Fibroblast of skin of left biceps (primary cell): Measurements from ENCODE around the gene CFAP410.

Experiments used
- DNase-seq, 2 experiments: peaks; one replicate each; pipeline ENCODE4 v3.0.0-alpha.2; 2013; ENCODE audit warnings: low read depth in 2 of 2

The CFAP410 gene

DNA sequence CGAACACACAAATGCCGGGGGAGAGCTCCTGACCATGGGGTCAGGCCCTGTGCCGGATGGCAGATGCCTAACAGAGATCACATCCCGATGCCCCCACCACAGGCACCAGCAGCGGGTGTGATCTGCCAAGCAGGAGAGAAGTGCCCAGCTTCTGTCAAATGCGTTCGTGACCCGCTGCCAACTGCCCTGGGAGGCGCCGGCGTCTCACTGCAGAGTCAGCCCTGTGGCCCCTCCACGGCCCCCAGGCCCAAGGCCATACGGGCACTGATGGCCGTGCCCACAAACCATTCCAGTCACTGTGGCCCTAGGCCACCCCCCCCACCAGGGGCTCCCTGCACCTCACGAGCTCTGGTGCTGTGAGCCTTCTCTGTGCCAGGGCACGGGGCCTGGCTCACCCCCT is 8.0 kb downstream of the CFAP410 start:
- no peak for DNase-seq

DNA sequence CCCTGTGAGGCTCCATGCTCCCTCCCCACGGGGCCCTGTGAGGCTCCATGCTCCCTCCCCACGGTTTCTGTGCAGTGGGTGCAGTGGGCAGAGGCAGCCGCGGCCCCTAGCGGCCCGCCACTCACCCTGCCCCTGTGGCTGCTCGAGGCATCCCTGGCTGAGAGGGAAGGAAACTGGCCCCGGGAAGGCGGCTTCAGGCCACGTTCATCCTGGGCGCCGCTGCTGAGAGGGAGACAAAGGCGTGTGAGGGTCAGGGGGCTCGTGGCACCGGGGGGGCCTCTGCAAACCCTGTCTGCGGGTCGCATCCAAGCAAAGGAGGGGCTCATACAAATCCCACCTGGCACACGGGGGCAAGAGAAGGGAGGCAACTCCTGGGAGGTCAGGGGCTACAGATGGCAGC is 8.5 kb downstream of the CFAP410 start:
- no peak for DNase-seq

DNA sequence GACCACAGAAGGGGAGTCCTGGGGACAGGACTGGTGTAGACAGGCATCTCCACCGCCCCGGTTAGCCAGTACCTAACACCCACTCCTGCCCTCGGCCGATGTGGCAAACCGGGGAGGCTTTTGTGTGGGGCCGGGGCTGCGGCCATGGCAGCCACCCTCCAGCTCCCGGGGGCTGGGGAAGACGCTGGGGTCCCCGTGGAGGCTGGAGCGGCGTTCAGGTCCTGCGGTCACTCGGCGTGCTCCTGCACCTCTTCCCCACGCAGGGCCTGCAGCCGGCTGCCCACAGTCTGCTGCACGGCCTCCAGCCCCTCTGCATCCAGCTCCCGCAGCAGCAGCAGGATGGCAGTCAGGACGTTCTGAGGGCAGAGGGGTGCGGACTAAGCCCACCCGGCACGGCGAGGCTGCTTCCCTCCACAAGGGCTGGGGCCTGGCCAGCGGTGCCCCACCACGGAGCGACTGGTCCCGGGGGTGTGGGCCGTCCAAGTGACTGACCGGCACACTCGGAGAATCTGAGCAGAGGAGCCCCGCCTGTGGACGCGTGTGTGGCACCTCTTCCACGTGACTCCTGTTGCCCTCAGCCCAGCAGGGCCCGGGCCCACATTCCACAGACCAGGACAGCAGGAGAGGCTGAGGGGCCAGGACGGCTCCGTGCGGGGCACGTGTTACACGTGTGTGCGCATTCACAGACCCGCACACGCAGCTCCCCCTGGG is 9.1 kb downstream of the CFAP410 start:
- no peak for DNase-seq

DNA sequence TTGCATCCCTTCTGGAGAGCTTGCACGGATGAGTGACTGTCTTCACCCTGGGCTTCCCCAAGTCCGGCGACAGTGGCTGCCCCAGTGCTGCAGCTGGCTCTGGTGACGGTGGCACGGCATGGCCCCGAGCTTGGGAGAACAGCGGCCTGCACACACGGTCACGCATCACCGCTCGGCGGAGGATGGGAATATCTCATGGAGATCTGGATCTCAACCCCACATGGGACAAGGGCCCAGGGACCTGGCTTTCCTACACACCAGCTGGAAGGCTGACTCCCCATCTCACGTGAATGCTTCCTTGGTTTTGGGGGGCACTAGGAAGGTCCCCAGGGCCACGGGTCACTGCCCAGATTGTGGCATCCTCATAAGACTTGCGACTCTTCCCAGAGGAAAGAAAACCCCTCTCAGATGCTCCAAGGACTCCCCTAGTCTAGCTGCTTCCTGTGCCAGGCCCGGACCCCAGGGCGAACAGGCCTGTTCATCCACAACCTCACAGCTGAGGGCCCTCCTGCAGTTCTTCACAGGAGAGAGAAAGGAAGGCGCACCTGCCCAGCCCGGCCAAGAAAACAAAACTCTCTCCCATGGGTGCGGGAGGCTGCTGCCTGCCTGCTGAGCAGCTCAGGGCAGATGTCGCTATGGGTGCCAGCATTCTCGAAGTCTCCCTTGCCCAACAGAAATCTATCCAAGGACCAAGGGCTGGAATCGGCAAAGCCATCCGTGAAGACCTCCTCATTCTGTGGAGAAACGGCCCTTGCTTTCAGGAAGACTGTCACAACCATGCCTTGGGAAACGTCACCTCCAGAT is 9.9 kb downstream of the CFAP410 start:
- no peak for DNase-seq

DNA sequence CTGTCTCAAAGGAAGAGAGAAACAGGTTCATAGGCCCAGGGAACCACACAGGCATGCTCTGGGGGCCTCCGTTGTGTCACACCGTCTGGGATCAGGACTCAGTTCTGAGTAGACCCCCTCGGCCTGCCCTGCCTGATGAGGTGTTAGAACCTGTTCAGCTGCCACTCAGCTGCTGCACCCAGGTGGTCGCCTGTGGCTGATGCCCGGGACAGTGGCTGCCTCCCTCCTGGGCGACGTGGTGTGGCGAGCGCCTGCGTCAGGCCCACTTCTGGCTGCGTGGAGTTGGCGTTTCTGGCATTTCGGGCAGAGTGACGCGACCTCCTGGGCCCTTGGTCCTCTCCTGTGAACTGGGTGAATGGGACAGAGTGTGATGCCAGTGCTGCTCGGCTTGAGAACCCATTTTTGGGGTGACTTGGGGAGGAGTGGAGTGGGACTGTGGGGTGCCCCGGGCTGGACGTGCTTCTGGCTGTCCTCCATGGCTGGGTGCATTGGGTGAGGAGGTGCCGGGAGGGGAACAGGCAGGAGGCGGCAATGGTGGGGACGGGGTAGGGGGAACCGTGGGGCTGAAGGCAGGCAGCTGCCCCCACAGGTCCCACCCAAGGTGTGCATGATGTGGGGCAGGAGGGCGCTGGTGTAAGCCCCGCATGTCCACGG is 10.8 kb downstream of the CFAP410 start:
- DNase-seq, result no peak

DNA sequence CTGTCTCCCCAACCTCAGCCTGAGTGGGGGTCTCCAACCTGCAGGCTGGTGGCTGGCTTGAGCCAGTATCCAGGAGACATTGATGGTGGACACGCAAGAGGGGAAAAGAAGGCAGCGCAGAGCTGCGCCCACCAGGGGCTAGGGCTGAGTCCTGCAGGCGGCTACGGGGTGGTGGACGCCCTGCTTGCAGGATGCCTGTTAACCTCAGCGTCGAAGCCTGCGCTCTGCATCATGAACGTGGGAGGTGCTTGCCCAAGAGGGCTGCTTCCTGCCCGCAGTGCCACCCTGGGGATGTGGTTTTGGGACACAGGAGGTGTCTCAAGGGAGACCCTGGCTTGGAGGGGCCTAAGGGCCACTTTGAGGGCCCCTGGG is 11.6 kb downstream of the CFAP410 start:
- no peak for DNase-seq

DNA sequence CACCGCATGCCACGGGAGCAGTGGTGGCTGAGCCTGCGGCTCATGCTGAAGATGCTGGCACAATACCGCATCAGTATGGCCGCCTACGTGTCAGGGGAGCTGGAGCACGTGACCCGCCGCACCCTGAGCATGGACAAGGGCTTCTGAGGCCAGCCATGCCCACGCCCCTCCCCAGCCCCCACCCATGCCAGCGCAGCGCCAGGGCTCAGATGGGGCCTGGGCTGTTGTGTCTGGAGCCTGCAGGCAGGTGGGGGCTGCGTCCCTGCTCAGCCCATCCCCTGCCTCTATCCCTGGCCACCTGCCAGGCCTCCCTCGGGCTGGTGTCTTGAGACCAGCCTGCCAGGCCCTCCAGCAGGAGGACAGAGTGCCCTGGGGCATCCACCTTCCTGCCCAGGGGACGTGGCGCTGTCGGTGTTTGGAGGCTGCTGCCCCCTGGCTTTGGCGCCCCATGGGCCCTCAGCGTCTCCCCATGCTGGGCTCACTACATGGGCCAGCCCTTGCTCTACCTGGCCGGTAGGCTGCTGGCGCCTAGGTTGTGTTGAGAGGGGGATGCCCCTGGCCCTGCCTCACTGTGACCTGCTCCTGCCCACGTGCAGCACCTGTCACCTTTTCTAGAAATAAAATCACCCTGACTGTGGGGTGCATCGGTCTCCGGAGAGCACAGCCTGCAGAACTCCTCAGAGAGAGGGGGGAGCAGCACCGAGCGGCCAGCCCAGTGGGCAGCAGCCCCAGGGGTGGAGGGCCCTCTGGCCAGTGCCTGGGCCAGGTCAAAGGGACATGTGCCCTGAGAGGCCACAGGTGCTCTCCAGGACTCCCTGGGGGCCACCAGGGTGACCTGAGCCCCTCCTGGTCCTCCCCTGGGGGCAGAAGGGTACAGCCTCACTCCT is 12.2 kb downstream of the CFAP410 start:
- no peak for DNase-seq

DNA sequence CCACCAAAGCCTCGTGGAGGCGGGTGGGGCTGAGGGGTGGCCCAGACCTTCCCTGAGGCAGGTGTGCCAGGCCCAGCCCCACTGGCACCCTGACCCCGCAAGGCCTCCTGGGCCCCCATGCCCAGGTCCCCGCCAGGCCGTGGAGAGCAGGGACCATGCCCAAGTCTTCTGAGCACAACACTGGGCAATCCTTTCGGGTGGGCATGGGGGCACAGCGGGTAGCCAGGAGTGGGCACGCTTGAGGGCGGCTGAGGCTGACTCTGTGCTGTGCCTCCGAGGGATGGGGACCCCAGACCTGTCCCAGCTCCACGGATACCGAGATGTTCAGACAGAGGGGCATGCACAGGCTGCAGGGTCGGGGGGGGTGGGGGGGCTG is 12.9 kb downstream of the CFAP410 start:
- no peak for DNase-seq

DNA sequence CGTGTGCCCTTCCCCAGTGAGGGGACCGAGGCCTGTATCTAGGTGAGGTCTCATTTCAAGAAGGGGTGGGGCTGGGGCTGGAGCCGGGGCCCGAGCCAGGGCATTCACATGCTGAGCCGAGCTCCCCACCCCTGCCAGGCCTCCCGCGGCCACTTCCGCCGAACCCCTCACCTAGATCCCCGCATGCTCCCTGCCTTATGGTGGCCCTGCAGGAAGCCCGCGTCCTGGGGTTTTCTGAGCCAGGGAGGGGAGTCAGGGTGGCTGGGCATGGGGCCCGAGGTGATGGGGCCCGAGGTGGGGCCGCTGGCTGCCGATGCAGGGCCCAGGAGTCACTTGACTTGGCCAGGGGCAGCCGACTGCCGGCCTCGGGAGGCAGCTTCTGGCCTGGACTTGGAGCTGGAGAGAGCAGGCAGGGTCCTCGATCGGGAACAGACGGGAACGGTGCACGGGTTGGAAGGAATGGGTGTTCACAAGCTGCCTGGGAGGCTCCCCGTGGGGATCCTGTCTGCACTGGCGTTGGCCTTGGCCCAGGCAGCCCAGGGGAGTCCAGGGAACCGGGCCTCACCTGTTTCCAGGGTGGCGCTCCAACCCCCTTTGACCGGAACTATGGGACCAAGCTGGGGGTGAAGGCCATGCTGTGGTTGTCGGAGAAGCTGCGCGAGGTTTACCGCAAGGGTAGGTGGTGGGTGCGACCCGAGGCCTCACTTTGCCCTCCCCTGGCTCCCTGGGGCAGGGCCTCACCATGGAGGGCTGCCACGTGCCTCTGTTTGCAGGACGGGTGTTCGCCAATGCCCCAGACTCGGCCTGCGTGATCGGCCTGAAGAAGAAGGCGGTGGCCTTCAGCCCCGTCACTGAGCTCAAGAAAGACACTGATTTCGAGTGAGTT is 13.6 kb downstream of the CFAP410 start:
- DNase-seq, result no peak

DNA sequence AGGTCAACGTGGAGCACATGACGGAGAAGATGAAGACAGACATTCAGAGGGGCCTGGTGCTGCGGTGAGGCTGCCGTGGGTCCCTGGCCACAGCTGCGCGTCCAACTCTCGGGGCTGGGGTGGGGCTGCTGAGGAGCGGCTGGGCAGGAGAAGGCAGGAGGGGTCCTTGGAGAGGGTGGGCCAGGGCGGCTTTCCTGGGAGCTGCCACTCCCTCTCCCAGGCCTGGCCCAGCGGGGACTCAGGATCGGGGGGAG is 14.4 kb downstream of the CFAP410 start:
- no peak for DNase-seq

DNA sequence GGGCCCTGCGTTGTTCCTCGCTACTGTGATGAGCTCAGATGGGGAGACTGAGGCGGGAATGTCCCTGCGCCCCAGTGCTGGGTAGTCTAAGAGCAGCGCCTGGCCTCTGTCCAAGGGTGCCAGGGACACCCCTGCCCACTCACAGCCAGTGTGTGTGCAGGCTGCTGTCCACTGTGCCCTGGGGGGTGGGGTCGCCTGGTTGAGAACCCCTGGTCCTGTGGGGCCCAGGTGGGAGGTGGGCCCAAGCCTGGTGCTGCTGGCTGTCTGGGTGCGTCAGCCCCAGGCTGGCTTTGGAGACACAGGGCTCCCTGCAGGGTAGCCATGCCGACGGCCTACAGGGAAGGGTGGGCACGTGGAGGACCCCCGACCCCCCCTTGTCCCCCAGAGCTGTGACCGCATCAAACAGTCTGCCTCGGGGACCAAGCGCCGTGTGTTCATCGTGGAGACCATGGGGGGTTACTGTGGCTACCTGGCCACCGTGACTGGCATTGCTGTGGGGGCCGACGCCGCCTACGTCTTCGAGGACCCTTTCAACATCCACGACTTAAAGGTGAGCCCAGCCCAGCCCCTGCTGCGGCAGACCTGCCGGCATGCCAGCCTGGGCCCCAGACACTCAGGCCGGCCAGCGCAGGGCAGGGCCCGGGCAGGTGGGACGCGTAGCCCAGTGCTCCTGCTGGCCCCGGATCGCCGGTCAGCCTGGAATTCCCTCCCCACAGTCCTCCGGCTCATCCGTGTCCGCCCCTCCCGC is 14.9 kb downstream of the CFAP410 start:
- no peak for DNase-seq

DNA sequence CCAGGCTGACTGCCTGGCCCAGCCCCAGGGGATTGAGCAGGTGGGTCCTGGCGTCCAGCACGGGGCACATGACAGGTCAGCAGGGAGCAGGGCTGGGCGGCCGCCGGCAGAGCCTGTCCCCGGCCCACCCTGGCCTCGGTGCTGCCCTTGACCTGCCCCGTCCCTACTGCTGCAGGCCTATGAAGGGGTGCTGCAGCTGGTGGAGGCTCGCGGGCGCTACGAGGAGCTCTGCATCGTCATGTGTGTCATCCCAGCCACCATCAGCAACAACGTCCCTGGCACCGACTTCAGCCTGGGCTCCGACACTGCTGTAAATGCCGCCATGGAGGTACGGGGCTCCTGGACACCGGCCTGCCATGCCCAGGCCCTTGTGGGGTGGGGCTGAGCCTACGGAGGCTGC is 15.6 kb downstream of the CFAP410 start:
- no peak for DNase-seq

DNA sequence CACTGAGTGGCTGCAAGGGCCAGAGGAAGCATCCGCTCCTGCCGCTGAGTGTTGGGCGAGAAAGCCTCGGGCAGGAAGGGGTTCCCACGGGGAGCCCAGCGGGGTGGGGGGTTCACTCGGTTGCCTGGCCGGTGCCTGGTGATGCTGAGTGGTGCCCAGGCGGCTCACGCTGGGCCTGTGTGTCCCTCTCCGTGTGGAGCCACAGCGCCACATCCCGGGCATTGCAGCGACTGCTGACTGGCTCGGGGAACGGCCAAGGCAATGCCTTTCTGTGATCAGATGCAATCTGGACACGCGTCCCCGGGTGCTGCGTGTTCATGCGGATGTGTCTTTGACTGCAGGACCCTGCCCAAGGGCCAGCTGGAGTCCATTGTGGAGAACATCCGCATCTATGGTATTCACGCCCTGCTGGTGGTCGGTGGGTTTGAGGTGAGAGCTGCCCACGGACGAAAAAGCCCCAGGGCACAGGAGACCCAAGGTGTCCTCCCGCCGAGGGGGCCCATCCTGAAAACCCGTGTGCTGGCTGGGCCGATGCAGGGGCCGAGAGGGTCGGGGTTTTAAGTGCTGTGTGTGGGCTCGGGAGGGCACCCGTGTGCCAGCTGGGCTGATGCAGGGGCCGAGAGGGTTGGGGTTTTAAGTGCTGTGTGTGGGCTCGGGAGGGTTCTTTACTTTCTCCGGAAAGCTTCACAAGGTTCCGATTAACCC is 16.4 kb downstream of the CFAP410 start:
- no peak for DNase-seq

DNA sequence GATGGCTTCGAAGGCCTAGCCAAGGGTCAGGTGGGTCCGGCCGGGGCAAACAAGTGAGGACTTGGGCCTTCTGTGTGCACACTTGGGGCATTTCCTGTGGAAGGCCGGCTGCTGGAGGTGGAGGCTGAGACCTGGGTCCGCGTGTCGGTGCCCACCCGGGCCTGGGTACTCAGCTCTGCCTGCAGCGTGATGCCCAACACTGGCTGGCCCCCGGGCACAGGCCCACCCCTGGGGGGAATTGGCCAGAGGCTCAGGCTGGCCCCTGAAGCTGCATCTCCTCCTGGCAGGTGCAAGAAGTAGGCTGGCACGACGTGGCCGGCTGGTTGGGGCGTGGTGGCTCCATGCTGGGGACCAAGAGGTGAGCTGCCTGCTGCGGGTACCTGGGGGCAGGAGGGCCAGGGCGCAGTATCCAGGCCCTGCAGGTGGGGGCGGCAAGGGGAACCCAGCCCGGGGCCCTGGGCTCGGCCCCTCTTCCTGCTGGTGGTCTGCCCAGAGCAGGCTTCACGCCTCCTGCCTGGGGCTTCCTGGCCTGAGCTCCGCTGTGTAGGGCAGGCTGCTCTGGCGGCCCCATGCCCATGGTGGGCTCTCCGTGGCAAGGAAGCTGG is 17.2 kb downstream of the CFAP410 start:
- DNase-seq, result no peak

DNA sequence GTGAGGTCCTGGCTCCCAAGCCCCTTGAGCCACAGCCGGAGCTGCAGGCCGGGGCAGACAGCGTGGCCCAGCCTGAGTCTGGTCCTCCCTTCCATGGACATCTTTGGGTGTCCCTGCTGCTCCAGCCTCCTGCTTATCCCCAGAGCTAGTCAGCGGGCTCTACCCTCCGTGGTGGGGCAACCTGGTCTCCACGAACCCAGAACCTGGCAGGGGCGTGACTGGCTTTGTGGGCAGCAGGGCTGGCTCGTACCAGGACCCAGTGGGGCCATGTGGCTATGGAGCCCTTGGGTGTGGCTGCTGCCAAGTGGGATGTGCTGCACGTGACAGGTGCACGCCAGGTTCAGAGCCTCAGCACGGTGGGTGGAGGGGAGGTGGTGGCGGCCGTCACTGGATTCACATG is 18.3 kb downstream of the CFAP410 start:
- no peak for DNase-seq

DNA sequence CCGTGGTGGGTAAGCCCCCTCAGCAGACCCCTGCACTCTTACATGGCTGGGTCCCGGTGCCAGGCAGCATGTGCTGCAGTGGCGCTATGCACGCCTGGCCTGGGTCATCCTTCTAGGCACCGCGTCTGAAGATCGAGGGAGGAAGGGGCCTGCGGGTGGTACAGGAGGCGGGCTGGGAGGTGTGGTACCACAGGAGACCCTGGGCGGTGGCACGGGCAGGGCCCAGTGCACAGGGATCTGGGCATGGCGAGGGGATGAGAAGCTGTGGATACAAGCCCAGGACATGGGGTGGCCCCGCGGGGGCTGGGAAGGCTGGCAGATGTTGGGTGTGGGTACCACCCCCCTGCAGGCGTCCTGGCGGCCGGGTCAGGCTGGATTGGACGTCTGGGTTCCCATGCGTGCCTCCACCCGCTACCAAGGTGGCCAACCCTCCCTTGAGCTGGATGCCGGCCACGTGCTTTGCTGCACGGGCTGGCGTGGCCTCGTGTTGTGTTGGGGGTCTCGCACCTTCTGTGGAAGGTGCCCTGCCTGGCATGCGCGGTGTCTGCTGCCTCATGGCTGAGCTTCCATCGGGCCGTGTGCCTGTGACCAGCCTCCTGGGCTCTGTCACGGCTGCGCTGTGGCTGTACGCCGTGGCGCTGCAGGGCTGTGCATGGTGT is 19.7 kb downstream of the CFAP410 start:
- no peak for DNase-seq

DNA sequence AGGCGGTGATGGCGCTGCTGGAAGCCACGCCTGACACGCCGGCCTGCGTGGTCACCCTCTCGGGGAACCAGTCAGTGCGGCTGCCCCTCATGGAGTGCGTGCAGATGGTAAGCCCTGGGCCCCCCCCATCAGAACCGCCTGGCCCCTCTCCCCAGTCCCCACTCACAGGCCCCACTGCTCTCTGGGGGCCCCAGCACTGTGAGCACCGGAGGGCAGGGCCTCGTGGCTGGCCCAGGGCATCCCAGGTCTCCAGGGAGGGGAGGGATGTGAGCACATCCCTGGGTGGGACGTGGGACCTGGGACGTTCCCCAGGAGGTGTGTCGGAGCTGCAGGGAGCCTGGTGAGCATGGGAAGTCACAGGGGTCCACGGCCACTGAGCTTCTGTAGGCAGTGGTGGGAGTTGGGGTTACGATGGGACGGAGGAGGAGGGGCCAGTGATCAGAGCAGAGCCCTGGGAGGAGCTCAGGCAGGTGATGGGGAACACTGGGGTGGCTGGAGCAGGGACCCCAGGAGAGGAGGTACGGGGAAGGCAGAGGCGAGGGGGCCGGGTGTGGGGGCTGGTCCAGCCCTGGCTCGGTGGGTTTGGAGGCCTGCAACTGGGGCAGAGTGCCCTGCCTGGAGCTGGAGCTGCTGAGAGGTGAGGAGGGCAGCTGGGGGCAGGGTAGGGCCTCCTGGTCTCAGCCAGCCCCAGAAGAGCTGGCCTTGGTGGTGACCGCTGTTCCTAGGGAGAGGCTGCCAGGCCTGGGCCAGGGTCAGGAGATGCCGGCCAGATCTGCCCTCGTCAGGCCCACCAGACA is 20.5 kb downstream of the CFAP410 start:
- no peak for DNase-seq

DNA sequence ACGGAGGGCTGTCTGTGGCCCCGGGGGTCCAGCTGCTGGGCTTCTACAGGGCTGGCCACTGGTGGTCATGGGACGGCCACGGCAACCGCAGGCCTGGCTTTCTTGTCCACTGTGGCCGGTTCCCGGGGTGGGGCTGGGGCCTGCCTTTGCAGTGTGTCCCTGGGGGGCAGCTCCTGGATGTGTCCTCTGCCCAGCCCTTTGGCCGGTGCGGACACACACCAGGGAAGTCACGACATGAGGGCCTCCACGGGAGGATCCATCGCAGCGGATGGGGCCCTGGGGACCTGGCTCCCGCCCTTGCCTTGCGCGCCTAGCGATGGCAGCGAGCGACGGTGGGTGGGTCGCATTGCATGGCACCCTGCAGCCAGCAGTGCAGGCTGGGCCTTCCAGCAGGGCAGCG is 21.3 kb downstream of the CFAP410 start:
- no peak for DNase-seq
